ENCODE data around the gene SCNN1B.
"Not testable (repeated sequence)": the region's sequence is repeated elsewhere in the genome, so short reads cannot be mapped to it uniquely, and the experiment has no call there.

The SCNN1B gene

GRCh38 chr16:23357761-23358290 is 55.7 kb downstream of the SCNN1B start:
- H3K4me2 ChIP-seq (ENCODE audit: low read length): no peak overlapping the region
- H3K79me2 ChIP-seq: no peaks in the 10 kb centered on the region
- no peaks in the 10 kb centered on the region for H3K36me3 ChIP-seq (ENCODE audit: control insufficient read depth, insufficient read depth, low read length)
- H3K27ac ChIP-seq: no peak overlapping the region
- H3K9ac ChIP-seq: no peak overlapping the region
- H3K4me1 ChIP-seq: no peaks in the 10 kb centered on the region
- TF ChIP-seq CTCF (IDR thresholded peaks at IDR 0.05): no peak
- no peaks in the 10 kb centered on the region for H3K27me3 ChIP-seq (ENCODE audit: control insufficient read depth, insufficient read depth, low read length)
- no peak overlapping the region for H3K4me3 ChIP-seq (ENCODE audit: low read depth, low read length)
- H3K9me3 ChIP-seq (ENCODE audit: control insufficient read depth, low read length): no peaks in the 10 kb centered on the region
- no peak overlapping the region for H2AFZ ChIP-seq

DNA sequence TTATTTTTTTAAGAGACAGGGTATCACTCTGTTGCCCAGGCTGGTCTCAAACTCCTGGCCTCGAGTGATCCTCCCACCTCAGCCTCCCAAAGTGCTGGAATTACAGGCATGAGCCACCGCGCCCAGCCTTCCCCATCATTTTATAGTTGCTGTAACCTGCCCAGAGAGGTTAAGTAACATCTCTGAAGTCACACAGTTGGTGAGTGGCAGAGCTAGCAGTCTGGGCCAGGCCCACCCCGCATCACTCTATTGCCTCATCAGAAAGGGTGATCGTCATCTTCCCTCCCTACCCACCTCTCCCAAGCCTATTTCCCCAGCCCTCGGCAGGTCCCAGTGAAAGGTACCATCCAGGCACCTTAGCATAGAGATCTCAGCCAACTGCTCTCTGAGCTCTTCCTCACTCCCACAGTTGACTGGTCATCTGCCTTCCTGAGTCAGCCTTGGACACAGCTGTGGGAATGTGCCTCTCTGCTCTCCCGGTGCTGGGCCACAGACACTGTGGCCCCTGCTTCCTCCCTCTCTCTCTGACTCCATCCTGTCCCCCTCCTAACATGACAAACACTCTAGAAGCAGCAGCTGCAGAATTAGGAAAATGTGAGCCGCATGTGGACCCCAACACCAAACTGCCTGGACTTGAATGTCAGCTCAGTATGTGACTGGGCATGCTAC is 57.1 kb downstream of the SCNN1B start:
- Histone ChIP-seq H3K4me1 (no peaks in the 10 kb centered on the region), H2AFZ (no peak overlapping the region), H3K4me3 (ENCODE audit: low read depth, low read length) (no peak overlapping the region), H3K79me2 (no peaks in the 10 kb centered on the region), H3K9ac (no peak overlapping the region), H3K36me3 (ENCODE audit: control insufficient read depth, insufficient read depth, low read length) (no peaks in the 10 kb centered on the region), H3K9me3 (ENCODE audit: control insufficient read depth, low read length) (no peaks in the 10 kb centered on the region), H3K4me2 (ENCODE audit: low read length) (no peak overlapping the region), H3K27ac (no peak overlapping the region), H3K27me3 (ENCODE audit: control insufficient read depth, insufficient read depth, low read length) (no peaks in the 10 kb centered on the region)
- TF ChIP-seq CTCF (IDR thresholded peaks at IDR 0.05): no peak

DNA sequence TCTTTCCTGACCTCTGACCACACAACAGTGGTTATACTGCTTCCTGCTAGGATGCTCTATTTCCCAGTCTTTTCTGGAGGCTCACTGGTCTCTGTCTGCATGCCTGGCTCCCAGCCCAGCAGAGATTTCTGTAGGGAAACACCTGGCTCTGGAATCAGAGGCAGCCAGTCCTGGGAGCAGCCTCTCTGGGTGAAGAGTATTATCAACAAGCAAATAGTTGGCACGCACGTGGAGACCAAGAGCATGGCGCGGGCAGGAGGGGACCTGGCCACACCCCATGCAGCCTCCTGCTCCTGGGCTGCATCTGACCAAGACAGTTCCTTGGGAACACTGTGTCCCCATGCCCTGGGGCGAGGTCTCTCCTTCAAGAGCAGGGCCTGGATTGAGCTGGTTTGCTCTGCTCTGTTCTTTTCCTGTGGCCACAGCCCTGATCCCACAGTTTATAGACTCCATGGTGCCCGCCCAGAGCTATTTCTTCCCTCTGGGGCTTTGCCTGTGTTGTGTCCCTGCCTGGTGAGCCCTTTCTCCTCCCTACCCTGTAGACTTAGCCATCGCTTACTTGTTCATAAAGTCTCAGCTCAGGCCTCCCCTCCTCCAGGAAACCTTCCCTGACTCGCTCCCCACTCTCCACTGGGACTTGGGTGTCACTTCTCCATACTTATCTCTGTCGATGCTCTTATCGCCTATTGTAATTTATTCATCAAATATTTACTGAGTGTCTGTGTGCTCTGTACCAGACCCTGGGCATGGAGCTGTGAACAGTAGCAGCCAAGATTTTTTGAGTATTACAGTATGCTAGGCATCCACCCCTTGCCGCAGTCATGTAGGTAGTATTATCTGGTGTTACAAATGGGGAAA is 60.6 kb downstream of the SCNN1B start:
- TF ChIP-seq CTCF (IDR thresholded peaks at IDR 0.05): no peak
- no peaks in the 10 kb centered on the region for H3K36me3 ChIP-seq (ENCODE audit: control insufficient read depth, insufficient read depth, low read length)

GRCh38 chr16:23365602-23366240 is 63.6 kb downstream of the SCNN1B start:
- no peaks in the 10 kb centered on the region for H3K79me2 ChIP-seq
- no peaks in the 10 kb centered on the region for H3K9me3 ChIP-seq (ENCODE audit: control insufficient read depth, low read length)
- TF ChIP-seq CTCF (IDR thresholded peaks at IDR 0.05): no peak
- H2AFZ ChIP-seq: peak overlapping the region; percentile 66
- no peak overlapping the region for H3K27ac ChIP-seq
- no peak overlapping the region for H3K4me2 ChIP-seq (ENCODE audit: low read length)
- H3K4me3 ChIP-seq (ENCODE audit: low read depth, low read length): no peak overlapping the region
- H3K27me3 ChIP-seq (ENCODE audit: control insufficient read depth, insufficient read depth, low read length): no peaks in the 10 kb centered on the region
- H3K36me3 ChIP-seq (ENCODE audit: control insufficient read depth, insufficient read depth, low read length): no peaks in the 10 kb centered on the region
- no peaks in the 10 kb centered on the region for H3K4me1 ChIP-seq
- H3K9ac ChIP-seq: no peak overlapping the region

More for the DNA sequence above, 60.6 kb downstream of the SCNN1B start:
- H3K27me3 ChIP-seq (ENCODE audit: control insufficient read depth, insufficient read depth, low read length): no peaks in the 10 kb centered on the region
- no peaks in the 10 kb centered on the region for H3K9me3 ChIP-seq (ENCODE audit: control insufficient read depth, low read length)
- H3K27ac ChIP-seq: no peak overlapping the region
- no peak overlapping the region for H3K4me3 ChIP-seq (ENCODE audit: low read depth, low read length)
- H3K9ac ChIP-seq: no peak overlapping the region
- no peaks in the 10 kb centered on the region for H3K4me1 ChIP-seq
- no peaks in the 10 kb centered on the region for H3K79me2 ChIP-seq
- no peak overlapping the region for H3K4me2 ChIP-seq (ENCODE audit: low read length)
- peak overlapping the region; percentile 12 for H2AFZ ChIP-seq

DNA sequence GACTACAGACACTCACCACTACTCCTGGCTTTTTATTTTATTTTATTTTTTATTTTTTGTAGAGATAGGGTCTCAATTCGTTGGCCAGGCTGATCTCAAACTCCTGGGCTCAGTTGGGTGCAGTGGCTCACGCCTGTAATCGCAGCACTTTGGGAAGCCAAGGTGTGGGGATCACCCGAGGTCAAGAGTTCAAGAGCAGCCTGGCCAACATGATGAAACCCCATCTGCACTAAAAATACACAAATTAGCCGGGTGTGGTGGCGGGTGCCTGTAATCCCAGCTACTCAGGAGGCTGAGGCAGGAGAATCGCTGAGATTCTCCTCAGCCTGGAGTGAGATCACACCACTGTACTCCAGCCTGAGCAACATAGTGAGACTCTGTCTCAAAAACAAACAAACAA is 64.2 kb downstream of the SCNN1B start:
- not testable (repeated sequence) for H3K9ac ChIP-seq; H3K27ac ChIP-seq; H3K79me2 ChIP-seq; H3K27me3 ChIP-seq (ENCODE audit: control insufficient read depth, insufficient read depth, low read length); H3K4me1 ChIP-seq; H2AFZ ChIP-seq; H3K36me3 ChIP-seq (ENCODE audit: control insufficient read depth, insufficient read depth, low read length); H3K4me2 ChIP-seq (ENCODE audit: low read length); H3K4me3 ChIP-seq (ENCODE audit: low read depth, low read length); H3K9me3 ChIP-seq (ENCODE audit: control insufficient read depth, low read length)
